ENCODE measurements around the gene PIGM. TPM values are rescaled to one million over a fixed set of nuclear protein-coding genes. Genes with fewer than 3 reads are reported as not detected.

PIGM gene
- total RNA-seq, 4 donors from 2014 or later, result 4.2 to 7.3 (median 4.3) TPM

DNA sequence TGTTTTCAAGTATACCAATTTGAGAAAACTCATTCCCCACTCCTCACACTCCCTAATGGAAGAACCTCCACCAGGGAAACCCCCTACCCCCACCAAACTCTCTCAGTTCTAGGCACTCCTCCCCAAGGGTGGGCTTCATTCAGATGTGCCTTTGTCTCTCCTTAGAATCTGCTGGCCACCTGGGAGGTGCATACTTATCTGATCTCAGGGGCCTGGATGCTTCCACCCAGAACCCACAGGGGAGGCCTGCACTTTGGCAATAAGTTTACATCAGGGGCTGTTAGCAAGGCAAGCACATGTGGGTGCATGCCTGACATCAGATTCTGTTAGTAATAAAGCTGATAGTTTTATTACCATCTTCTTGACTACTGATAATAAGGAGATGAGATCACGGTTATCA lies 45.3 kb downstream of the PIGM start:
- TF ChIP-seq, protein P1, sequence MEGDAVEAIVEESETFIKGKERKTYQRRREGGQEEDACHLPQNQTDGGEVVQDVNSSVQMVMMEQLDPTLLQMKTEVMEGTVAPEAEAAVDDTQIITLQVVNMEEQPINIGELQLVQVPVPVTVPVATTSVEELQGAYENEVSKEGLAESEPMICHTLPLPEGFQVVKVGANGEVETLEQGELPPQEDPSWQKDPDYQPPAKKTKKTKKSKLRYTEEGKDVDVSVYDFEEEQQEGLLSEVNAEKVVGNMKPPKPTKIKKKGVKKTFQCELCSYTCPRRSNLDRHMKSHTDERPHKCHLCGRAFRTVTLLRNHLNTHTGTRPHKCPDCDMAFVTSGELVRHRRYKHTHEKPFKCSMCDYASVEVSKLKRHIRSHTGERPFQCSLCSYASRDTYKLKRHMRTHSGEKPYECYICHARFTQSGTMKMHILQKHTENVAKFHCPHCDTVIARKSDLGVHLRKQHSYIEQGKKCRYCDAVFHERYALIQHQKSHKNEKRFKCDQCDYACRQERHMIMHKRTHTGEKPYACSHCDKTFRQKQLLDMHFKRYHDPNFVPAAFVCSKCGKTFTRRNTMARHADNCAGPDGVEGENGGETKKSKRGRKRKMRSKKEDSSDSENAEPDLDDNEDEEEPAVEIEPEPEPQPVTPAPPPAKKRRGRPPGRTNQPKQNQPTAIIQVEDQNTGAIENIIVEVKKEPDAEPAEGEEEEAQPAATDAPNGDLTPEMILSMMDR (IDR thresholded peaks at IDR 0.05; ENCODE audit: low read depth), result no peak

DNA sequence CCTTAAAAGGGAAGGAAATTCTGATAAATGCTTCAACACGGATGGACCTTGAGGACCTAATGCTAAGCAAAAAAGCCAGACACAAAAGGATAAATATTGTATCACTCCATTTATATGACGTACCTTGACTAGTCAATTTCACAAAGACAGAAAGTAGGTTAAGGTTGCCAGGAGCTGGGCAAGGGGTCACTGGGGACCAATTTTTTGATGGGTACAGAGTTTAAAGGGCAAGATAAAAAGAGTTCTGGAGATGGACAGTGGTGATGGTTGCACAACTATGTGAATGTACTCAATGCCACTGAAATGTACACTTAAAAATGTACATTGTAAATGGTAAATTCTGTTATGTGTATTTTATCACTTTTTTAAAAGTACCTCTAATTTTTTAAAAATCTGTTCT lies 45.7 kb downstream of the PIGM start:
- TF ChIP-seq, protein P1 (IDR thresholded peaks at IDR 0.05; ENCODE audit: low read depth), result no peak

- TF ChIP-seq, protein P1 (IDR thresholded peaks at IDR 0.05; ENCODE audit: low read depth), result no peak
These were observed 46.3 kb downstream of the PIGM start for GRCh38 chr1:159985473-159985872.

- TF ChIP-seq, protein P1 (IDR thresholded peaks at IDR 0.05; ENCODE audit: low read depth), result no peak
These were observed 48.1 kb downstream of the PIGM start for GRCh38 chr1:159983681-159984080.

DNA sequence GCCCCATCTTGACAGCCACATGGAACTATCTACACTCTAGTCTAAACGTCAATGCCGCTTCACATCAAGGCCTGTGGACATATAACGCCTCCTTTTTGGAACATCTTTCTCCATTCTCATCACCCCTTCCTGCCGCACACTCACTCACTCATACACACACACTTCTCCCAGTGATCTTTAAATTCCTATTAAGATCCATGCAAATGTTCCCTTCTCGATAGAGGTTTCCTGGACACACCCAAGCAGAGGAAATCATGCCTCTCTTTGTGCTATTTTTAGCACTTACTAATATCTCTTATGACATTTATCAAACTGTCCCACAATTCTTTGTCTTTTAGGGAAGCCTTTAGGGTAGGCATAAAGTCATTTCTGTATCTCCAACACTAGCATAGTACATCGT lies 49.5 kb downstream of the PIGM start:
- TF ChIP-seq, protein P1 (IDR thresholded peaks at IDR 0.05; ENCODE audit: low read depth), result no peak

GRCh38 chr1:159981351-159982055 lies 50.3 kb downstream of the PIGM start:
- TF ChIP-seq, protein P1 (IDR thresholded peaks at IDR 0.05; ENCODE audit: low read depth), result no peak

- TF ChIP-seq, protein P1 (IDR thresholded peaks at IDR 0.05; ENCODE audit: low read depth), result no peak
These were observed 51.0 kb downstream of the PIGM start for GRCh38 chr1:159980786-159981185.
